Thyroid gland (tissue), 4 donors: Measurements from ENCODE around the gene SOCS1. TPM values are rescaled to one million over a fixed set of nuclear protein-coding genes. Genes with fewer than 3 reads are reported as not detected.

Experiments
- DNase-seq, 2 donors: peaks; one replicate each; pipeline ENCODE4 v3.0.0-alpha.2; 2019
- H3K27ac ChIP-seq, 3 donors: fragments of 200-600 bp; sonication (generic); 1 replicate in 2 of 3; 2 replicates in 1 of 3; pipeline ENCODE4 v1.5.1; 2016 to 2019; ENCODE audit warnings: mild to moderate bottlenecking in 1 of 3, moderate library complexity in 1 of 3
- H3K27me3 ChIP-seq: fragments of 200-600 bp; sonication (generic); one replicate; pipeline ENCODE4 v1.5.1; 2019
- H3K36me3 ChIP-seq, 2 donors: fragments of 200-600 bp; sonication (generic); one replicate each; pipeline ENCODE4 v1.5.1; 2016 to 2019
- H3K4me1 ChIP-seq, 2 donors: fragments of 200-600 bp; sonication (generic); one replicate each; pipeline ENCODE4 v1.5.1; 2017 to 2019
- H3K4me3 ChIP-seq, 3 donors: fragments of 200-600 bp; sonication (generic); replicated peaks in 1 of 3; 1 replicate in 2 of 3; 2 replicates in 1 of 3; pipeline ENCODE4 v1.5.1; 2016; ENCODE audit warnings: mild to moderate bottlenecking in 1 of 3
- H3K9me3 ChIP-seq: fragments of 200-600 bp; sonication (generic); one replicate; pipeline ENCODE4 v1.5.1; 2017
- CTCF ChIP-seq, 6 experiments: fragments of 200-600 bp in 3 of 6; fragments of 450-650 bp in 3 of 6; sonication (generic) in 3 of 6; IDR thresholded peaks; one replicate each; pipeline ENCODE4 v1.5.1; 2016 to 2019; ENCODE audit warnings: antibody characterized with exemption in 6 of 6, mild to moderate bottlenecking in 2 of 6, inconsistent platforms in 1 of 6, moderate library complexity in 1 of 6
- POLR2A ChIP-seq, 2 donors: fragments of 450-650 bp; IDR thresholded peaks; one replicate each; pipeline ENCODE4 v1.6.1; 2017; ENCODE audit warnings: antibody characterized with exemption in 2 of 2, mild to moderate bottlenecking in 2 of 2, moderate library complexity in 1 of 2
- WGBS, 2 donors: methylation state at CpG; one replicate each; pipeline ENCODE4 v1.1.5; 2017; 5-methylcytosine and 5-hydroxymethylcytosine counted together
- intact Hi-C: fragments of 100-400 bp; cut with DNase I; formaldehyde crosslinking; loops from one replicate; pipeline ENCODE4 v1.15.1; 2023
- total RNA-seq, 4 donors: library from RNA; depleted of rRNA; stranded (reverse); fragments of >200 nt; gene quantifications; one replicate each; pipeline ENCODE4 v1.2.3, GENCODE V29; 2016

Gene SOCS1
- total RNA-seq, 4 donors from 2014 or later = 2.4 to 11.3 (median 6.2) TPM

GRCh38 chr16:11241480-11242204, 14.4 kb downstream of the SOCS1 start:
- Histone ChIP-seq H3K36me3 (no peaks in the 10 kb centered on the region), H3K4me1 (peaks cover 0 to 8% of the 10 kb centered on the region in 2 donors), H3K27me3 (no peaks in the 10 kb centered on the region), H3K9me3 (no peaks in the 10 kb centered on the region), H3K4me3 (no peak overlapping the region), H3K27ac (no peak overlapping the region)
- DNase-seq = no peak
- WGBS, 2 donors = 96% methylated on average over 5 of the region's 5 CpGs
- TF ChIP-seq POLR2A (IDR thresholded peaks at IDR 0.05) (no peak), CTCF (IDR thresholded peaks at IDR 0.05) (no peak)
- intact Hi-C loops = no loop called here

DNA sequence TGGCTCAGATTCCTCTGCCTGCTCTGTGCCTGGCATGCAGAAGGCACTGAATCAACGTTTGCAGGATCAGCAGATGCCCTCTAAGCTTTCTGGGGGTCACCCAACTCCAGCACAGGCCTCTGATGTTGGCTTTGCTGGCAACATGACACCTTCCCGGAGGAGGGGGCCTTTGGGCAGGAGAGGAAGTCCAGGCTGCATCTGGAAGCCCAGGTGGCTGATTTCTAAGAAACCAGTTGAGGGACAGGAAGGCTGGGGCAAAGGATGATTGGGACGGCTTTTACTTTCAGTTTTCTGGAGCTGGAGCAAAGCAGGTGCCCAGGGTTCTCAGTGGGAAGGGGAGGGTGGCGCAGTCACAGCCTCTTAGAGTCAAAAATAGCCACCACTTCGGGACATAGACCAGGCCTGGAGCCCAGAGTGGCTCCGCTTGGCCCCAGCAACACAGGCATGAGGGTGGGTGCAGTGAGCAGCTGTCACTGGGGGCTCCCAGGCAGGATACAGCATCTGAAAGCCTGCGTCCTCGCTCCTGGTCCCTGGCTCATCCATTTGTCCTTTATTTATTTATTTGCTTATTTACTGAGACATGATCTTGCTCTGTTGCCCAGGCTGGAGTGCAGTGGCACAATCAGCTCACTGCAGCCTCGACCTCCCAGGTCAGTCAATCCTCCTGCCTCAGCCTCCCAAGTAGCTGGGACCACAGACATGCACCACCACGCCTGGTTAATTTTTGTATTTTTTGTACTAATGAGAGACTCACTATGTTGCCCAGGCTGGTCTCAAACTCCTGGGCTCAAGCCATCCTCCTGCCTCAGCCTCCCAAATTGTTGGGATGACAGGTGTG, 15.1 kb downstream of the SOCS1 start:
- Histone ChIP-seq H3K36me3 (no peaks in the 10 kb centered on the region), H3K9me3 (no peaks in the 10 kb centered on the region), H3K4me3 (no peak overlapping the region), H3K27me3 (no peaks in the 10 kb centered on the region), H3K27ac (no peak overlapping the region), H3K4me1 (peaks cover 0 to 8% of the 10 kb centered on the region in 2 donors)
- WGBS, 2 donors = 76 to 89% methylated on average over 8 to 10 of the region's 10 CpGs
- intact Hi-C loops = no loop called here
- TF ChIP-seq POLR2A (IDR thresholded peaks at IDR 0.05) = no peak
- no peak for DNase-seq

DNA sequence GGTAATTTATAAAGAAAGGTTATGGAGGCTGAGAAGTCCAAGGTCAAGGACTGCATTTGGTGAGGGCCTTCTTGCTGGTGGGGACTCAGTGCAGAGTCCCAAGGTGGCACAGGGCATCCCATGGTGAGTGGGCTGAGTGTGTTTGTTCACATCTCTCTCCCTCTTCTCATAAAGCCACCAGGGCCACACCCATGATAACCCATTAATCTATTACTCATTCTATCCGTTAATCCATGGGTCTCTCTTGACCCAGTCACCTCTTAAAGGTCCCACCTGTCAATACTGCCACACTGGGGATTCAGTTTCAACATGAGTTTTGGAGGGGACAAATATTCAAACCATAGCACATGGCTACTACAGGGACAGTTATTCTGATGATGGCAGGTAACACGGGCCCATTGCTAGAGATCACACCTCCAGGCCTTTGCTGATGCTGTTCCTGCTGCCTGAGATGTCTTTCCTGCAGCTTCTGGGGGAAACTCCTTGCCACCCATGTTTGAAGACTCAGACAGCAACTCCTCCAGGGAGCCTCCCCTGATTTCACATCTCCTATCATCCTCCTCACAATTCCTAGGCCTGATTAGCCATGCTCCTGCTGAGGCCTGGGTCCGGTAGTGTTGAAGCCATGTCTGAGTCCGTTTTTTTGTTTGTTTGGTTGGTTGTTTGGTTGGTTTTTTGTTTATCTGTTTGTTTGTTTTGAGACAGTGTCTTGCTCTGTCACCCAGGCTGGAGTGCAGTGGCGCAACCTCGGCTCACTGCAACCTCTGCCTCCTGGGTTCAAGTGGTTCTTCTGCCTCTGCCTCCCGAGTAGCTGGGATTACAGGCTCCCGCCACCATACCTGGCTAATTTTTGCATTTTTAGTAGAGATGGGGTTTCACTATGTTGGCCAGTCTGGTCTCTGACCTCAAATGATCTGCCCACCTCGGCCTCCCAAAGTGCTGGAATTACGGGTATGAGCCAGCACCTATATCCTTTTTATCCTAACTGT, 16.1 kb downstream of the SOCS1 start:
- H3K4me3 ChIP-seq = no peak overlapping the region
- no peaks in the 10 kb centered on the region for H3K9me3 ChIP-seq
- intact Hi-C loops = no loop called here
- H3K36me3 ChIP-seq = no peaks in the 10 kb centered on the region
- DNase-seq = no peak
- H3K4me1 ChIP-seq = peaks cover 0 to 8% of the 10 kb centered on the region in 2 donors
- no peak for TF ChIP-seq CTCF (IDR thresholded peaks at IDR 0.05)
- no peak for TF ChIP-seq POLR2A (IDR thresholded peaks at IDR 0.05)
- 85 to 87% methylated on average over 10 of the region's 10 CpGs for WGBS, 2 donors
- no peak overlapping the region for H3K27ac ChIP-seq
- H3K27me3 ChIP-seq = no peaks in the 10 kb centered on the region

DNA sequence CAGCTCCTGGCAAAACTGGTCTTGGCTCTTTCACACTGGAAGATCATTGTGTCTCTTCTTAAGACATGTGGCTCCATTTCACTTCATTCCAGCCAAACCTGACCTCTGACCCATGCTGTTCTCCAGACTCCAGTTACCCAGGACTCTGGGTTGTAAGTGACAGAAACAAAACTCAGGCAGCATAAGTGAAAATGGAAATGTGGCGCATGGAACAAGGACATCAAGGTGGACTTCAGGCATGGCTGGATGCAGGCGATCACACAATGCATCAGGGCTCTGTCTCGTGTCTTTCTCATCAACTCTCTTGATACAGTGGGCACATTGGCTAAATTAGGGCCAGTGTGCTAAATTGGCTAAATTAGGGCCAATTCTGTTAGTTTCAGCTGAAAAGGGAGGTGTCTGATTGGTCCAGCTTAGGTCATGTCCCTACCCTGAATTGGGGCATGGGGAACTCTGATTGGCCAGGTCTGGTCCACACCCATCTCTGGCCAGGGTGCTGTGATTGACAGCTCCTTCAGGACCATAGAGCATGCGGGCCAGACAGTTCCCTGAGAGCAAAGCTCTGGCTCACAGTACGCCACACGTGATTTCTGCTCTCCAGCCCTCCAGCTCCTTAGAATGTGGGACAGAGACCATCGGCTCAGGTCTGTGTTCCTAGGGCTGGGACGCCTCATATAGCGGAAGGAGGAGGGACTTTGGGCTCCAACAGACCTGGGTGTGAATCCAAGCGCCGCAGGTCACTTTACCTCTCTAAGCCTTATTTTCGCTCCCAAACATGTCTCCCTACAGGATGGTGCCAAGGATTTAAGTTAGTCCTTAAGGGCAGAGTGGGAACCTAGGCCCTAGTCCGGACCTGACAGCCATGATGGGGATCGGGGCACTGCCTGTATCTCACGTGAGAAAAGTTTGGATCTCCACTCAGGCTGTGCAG, 17.5 kb downstream of the SOCS1 start:
- H3K4me1 ChIP-seq = peaks cover 0 to 8% of the 10 kb centered on the region in 2 donors
- WGBS, 2 donors = 95 to 99% methylated on average over 14 to 15 of the region's 15 CpGs
- TF ChIP-seq CTCF (IDR thresholded peaks at IDR 0.05) (no peak), POLR2A (IDR thresholded peaks at IDR 0.05) (no peak)
- no peaks in the 10 kb centered on the region for H3K27me3 ChIP-seq
- H3K36me3 ChIP-seq = no peaks in the 10 kb centered on the region
- intact Hi-C loops = no loop called here
- no peak for DNase-seq
- no peak overlapping the region for H3K4me3 ChIP-seq
- H3K9me3 ChIP-seq = no peaks in the 10 kb centered on the region
- no peak overlapping the region for H3K27ac ChIP-seq
